ENCODE results near the gene PALM. TPM values are rescaled to one million over a fixed set of nuclear protein-coding genes. Genes with fewer than 3 reads are reported as not detected.

The PALM gene
- total and polyA plus RNA-seq, 2 experiments from 2014 or later = 23.0 to 105 TPM

DNA sequence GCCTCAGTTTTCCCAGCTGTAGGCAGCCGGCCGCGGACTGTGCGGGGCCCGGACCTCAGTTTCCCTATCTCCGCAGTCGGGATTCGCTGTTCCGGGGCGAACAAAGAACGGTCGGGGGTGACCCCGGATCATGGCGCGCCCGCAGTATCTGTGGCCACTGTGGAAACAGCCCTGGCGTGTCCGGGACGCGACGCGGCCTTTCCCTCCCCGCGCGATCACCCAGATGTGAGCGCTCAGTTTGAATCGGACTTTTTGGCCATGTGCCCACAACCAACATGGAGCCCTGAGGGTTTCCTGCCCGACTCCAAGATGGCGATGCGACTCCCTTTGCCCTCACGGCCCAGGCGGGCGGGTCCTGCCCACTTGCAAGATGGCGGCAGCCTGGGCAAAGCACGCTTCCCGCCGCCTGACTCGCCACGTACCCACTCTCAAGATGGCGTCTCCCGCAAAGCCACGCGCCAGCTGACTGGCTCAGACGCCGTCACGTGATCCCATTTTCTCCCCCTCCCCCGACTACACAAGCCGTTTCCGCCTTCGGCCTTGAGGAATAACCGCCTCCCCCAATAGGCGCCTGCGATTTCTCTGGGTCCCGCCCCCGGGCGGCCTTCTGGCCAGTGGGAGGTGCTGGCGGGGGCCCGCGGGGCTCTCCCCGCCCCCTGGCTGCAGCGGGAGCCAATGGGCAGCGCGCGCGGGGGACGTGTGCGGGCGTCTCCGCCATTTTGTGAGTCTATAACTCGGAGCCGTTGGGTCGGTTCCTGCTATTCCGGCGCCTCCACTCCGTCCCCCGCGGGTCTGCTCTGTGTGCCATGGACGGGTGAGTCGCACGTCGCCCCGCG is 88.2 kb downstream of the PALM start, which contains the start of gene PTBP1:
PTBP1 (plus strand) TSS at position 761 of the 836 bp plus-strand sequence; CDS start at position 807, 46 bp downstream.
- H3K27ac ChIP-seq = peak within 1 kb of the TSS; percentile 99

More for the DNA sequence above, 88.2 kb downstream of the PALM start, which contains the start of gene PTBP1:
- Histone ChIP-seq H3K27me3 (no peaks in the 10 kb centered on the region), H3K36me3 (no peaks in the 10 kb centered on the region), H3K9me3 (ENCODE audit: low read depth) (no peaks in the 10 kb centered on the region), H3K4me3 (peak within 1 kb of the TSS; percentile 97), H3K4me1 (ENCODE audit: low read depth) (peaks cover 27% of the 10 kb centered on the region)
- TF ChIP-seq, protein P1, sequence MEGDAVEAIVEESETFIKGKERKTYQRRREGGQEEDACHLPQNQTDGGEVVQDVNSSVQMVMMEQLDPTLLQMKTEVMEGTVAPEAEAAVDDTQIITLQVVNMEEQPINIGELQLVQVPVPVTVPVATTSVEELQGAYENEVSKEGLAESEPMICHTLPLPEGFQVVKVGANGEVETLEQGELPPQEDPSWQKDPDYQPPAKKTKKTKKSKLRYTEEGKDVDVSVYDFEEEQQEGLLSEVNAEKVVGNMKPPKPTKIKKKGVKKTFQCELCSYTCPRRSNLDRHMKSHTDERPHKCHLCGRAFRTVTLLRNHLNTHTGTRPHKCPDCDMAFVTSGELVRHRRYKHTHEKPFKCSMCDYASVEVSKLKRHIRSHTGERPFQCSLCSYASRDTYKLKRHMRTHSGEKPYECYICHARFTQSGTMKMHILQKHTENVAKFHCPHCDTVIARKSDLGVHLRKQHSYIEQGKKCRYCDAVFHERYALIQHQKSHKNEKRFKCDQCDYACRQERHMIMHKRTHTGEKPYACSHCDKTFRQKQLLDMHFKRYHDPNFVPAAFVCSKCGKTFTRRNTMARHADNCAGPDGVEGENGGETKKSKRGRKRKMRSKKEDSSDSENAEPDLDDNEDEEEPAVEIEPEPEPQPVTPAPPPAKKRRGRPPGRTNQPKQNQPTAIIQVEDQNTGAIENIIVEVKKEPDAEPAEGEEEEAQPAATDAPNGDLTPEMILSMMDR (IDR thresholded peaks at IDR 0.05; ENCODE audit: low read depth, low read length) = peak; percentile 8
- DNase-seq (ENCODE audit: low read depth in 1 of 2, low spot score in 1 of 2) = peak; percentile 100

Other genes with a start within 250 kb of the PALM start
- 33.6 and 56.9 TPM in 2 replicates for gene SHC2, start 247.9 kb upstream of the PALM start, total RNA-seq
- 39.9 and 54.6 TPM in 2 replicates for gene SHC2, start 247.9 kb upstream of the PALM start, polyA plus RNA-seq
- gene MADCAM1, start 212.4 kb upstream of the PALM start, total RNA-seq = 0.70 and 2.2 TPM in 2 replicates
- 2.5 and 3.4 TPM in 2 replicates for gene MADCAM1, start 212.4 kb upstream of the PALM start, polyA plus RNA-seq
- 67.1 and 71.1 TPM in 2 replicates for gene TPGS1, start 201.4 kb upstream of the PALM start, total RNA-seq
- 55.8 and 56.2 TPM in 2 replicates for gene TPGS1, start 201.4 kb upstream of the PALM start, polyA plus RNA-seq
- gene CDC34, start 177.2 kb upstream of the PALM start, total RNA-seq = 205 and 247 TPM in 2 replicates
- 205 and 207 TPM in 2 replicates for gene CDC34, start 177.2 kb upstream of the PALM start, polyA plus RNA-seq
- gene GZMM, start 164.9 kb upstream of the PALM start, total RNA-seq = not detected in 2 replicates
- 0.39 TPM in 1 of 2 replicates, not detected in the other for gene GZMM, start 164.9 kb upstream of the PALM start, polyA plus RNA-seq
- gene BSG, start 136.3 kb upstream of the PALM start, total RNA-seq = 826 and 1,015 TPM in 2 replicates
- gene BSG, start 136.3 kb upstream of the PALM start, polyA plus RNA-seq = 976 and 1,204 TPM in 2 replicates
- 1.0 and 2.3 TPM in 2 replicates for gene HCN2, start 119.1 kb upstream of the PALM start, total RNA-seq
- 0.34 and 0.46 TPM in 2 replicates for gene HCN2, start 119.1 kb upstream of the PALM start, polyA plus RNA-seq
- gene POLRMT, start 75.4 kb upstream of the PALM start, total RNA-seq = 82.6 and 121 TPM in 2 replicates
- gene POLRMT, start 75.4 kb upstream of the PALM start, polyA plus RNA-seq = 103 and 120 TPM in 2 replicates
- not detected in 2 replicates for gene FGF22, start 69.1 kb upstream of the PALM start, total RNA-seq
- gene FGF22, start 69.1 kb upstream of the PALM start, polyA plus RNA-seq = 0.92 TPM in 1 of 2 replicates, not detected in the other
- gene RNF126, start 45.7 kb upstream of the PALM start, total RNA-seq = 76.6 and 78.5 TPM in 2 replicates
- gene RNF126, start 45.7 kb upstream of the PALM start, polyA plus RNA-seq = 88.7 and 92.1 TPM in 2 replicates
- 44.4 and 46.9 TPM in 2 replicates for gene FSTL3, start 32.5 kb upstream of the PALM start, total RNA-seq
- 33.0 and 34.7 TPM in 2 replicates for gene FSTL3, start 32.5 kb upstream of the PALM start, polyA plus RNA-seq
- gene PRSS57, start 13.5 kb upstream of the PALM start, total RNA-seq = not detected in 2 replicates
- 0.22 TPM in 1 of 2 replicates, not detected in the other for gene PRSS57, start 13.5 kb upstream of the PALM start, polyA plus RNA-seq
- 0.18 and 1.2 TPM in 2 replicates for gene MISP, start 42.2 kb downstream of the PALM start, total RNA-seq
- gene MISP, start 42.2 kb downstream of the PALM start, polyA plus RNA-seq = not detected in 2 replicates
- gene PTBP1, start 88.5 kb downstream of the PALM start, total RNA-seq = 92.0 and 92.7 TPM in 2 replicates
- gene PTBP1, start 88.5 kb downstream of the PALM start, polyA plus RNA-seq = 110 and 111 TPM in 2 replicates
- 70.8 and 88.2 TPM in 2 replicates for gene PLPPR3, start 113.0 kb downstream of the PALM start, total RNA-seq
- 65.7 and 92.9 TPM in 2 replicates for gene PLPPR3, start 113.0 kb downstream of the PALM start, polyA plus RNA-seq
- gene AZU1, start 118.9 kb downstream of the PALM start, total RNA-seq = 1.4 and 5.7 TPM in 2 replicates
- gene AZU1, start 118.9 kb downstream of the PALM start, polyA plus RNA-seq = 1.5 and 5.6 TPM in 2 replicates
- gene PRTN3, start 132.1 kb downstream of the PALM start, total RNA-seq = 0.60 TPM in 1 of 2 replicates, not detected in the other
- gene PRTN3, start 132.1 kb downstream of the PALM start, polyA plus RNA-seq = 0.44 and 0.57 TPM in 2 replicates
- gene ELANE, start 143.4 kb downstream of the PALM start, total RNA-seq = not detected in 2 replicates
- gene ELANE, start 143.4 kb downstream of the PALM start, polyA plus RNA-seq = not detected in 2 replicates
- 1.6 and 2.9 TPM in 2 replicates for gene CFD, start 150.7 kb downstream of the PALM start, total RNA-seq
- 3.1 and 6.5 TPM in 2 replicates for gene CFD, start 150.7 kb downstream of the PALM start, polyA plus RNA-seq
- gene MED16, start 184.3 kb downstream of the PALM start, total RNA-seq = 61.9 and 67.2 TPM in 2 replicates
- gene MED16, start 184.3 kb downstream of the PALM start, polyA plus RNA-seq = 104 and 145 TPM in 2 replicates
- gene RNU6-9, start 184.5 kb downstream of the PALM start, total RNA-seq = not detected in 2 replicates
- gene RNU6-9, start 184.5 kb downstream of the PALM start, polyA plus RNA-seq = not detected in 2 replicates
- 60.3 and 66.2 TPM in 2 replicates for gene R3HDM4, start 204.3 kb downstream of the PALM start, total RNA-seq
- gene R3HDM4, start 204.3 kb downstream of the PALM start, polyA plus RNA-seq = 82.1 and 86.7 TPM in 2 replicates
- gene KISS1R, start 208.4 kb downstream of the PALM start, total RNA-seq = 0.46 and 1.2 TPM in 2 replicates
- gene KISS1R, start 208.4 kb downstream of the PALM start, polyA plus RNA-seq = 1.9 and 3.2 TPM in 2 replicates
- 59.7 and 62.3 TPM in 2 replicates for gene ARID3A, start 217.1 kb downstream of the PALM start, total RNA-seq
- gene ARID3A, start 217.1 kb downstream of the PALM start, polyA plus RNA-seq = 39.1 and 48.7 TPM in 2 replicates